Astrocyte (in vitro differentiated cells and primary cell): ENCODE data around the gene TLE5.

ENCODE experiments used
- EZH2 ChIP-seq: IDR thresholded peaks from 2 replicates; pipeline ENCODE4 v1.6.1; 2012; ENCODE audit warnings: mild to moderate bottlenecking, low read length, inconsistent platforms; ENCODE audit not compliant: insufficient read depth
- TF ChIP-seq, protein P1 (sequence below): IDR thresholded peaks from 2 replicates; pipeline ENCODE4 v1.5.1; 2011; ENCODE audit warnings: low read depth, mild to moderate bottlenecking, inconsistent platforms, low read length, moderate library complexity; ENCODE audit not compliant: insufficient read depth

- TF ChIP-seq, protein P1, sequence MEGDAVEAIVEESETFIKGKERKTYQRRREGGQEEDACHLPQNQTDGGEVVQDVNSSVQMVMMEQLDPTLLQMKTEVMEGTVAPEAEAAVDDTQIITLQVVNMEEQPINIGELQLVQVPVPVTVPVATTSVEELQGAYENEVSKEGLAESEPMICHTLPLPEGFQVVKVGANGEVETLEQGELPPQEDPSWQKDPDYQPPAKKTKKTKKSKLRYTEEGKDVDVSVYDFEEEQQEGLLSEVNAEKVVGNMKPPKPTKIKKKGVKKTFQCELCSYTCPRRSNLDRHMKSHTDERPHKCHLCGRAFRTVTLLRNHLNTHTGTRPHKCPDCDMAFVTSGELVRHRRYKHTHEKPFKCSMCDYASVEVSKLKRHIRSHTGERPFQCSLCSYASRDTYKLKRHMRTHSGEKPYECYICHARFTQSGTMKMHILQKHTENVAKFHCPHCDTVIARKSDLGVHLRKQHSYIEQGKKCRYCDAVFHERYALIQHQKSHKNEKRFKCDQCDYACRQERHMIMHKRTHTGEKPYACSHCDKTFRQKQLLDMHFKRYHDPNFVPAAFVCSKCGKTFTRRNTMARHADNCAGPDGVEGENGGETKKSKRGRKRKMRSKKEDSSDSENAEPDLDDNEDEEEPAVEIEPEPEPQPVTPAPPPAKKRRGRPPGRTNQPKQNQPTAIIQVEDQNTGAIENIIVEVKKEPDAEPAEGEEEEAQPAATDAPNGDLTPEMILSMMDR = no peak
- TF ChIP-seq EZH2 = no peak
These were observed 34.4 kb downstream of the TLE5 start for GRCh38 chr19:3027981-3028304.
